OCI-LY1 (cell line): ENCODE data around the gene EFCC1.

ENCODE experiments used
- H2AFZ ChIP-seq: fragments of 200-600 bp; sonication (generic), shearing (Covaris generic); 2 replicates; pipeline ENCODE4 v1.6.0; 2014; ENCODE audit warnings: antibody characterized with exemption, mild to moderate bottlenecking, low read length
- H3F3A ChIP-seq: fragments of 200-600 bp; sonication (generic), shearing (Covaris generic); 2 replicates; pipeline ENCODE4 v1.6.0; 2014; ENCODE audit warnings: mild to moderate bottlenecking, antibody characterized with exemption, low read length, moderate library complexity; ENCODE audit not compliant: insufficient read depth
- H3K27ac ChIP-seq: fragments of 200-600 bp; sonication (generic); 2 replicates; pipeline ENCODE4 v1.5.1; 2014; ENCODE audit warnings: low read length, mixed run types, mild to moderate bottlenecking, low read depth; ENCODE audit not compliant: poor library complexity, severe bottlenecking
- H3K27me3 ChIP-seq: fragments of 200-600 bp; sonication (generic); 2 replicates; pipeline ENCODE4 v1.6.0; 2014; ENCODE audit warnings: antibody characterized with exemption, mild to moderate bottlenecking, low read length, moderate library complexity; ENCODE audit not compliant: insufficient read depth
- H3K36me3 ChIP-seq: fragments of 200-600 bp; sonication (generic); 2 replicates; pipeline ENCODE4 v1.6.1; 2014; ENCODE audit warnings: mild to moderate bottlenecking, antibody characterized with exemption, low read length, moderate library complexity, mixed read lengths; ENCODE audit not compliant: insufficient read depth
- H3K4me1 ChIP-seq: fragments of 200-600 bp; sonication (generic); 2 replicates; pipeline ENCODE4 v1.5.1; 2014; ENCODE audit warnings: mild to moderate bottlenecking, low read length, moderate library complexity; ENCODE audit not compliant: insufficient read depth, severe bottlenecking
- H3K4me2 ChIP-seq: fragments of 200-600 bp; sonication (generic), shearing (Covaris generic); 2 replicates; pipeline ENCODE4 v1.6.1; 2014; ENCODE audit warnings: low read length
- H3K4me3 ChIP-seq: fragments of 200-600 bp; sonication (generic); 2 replicates; pipeline ENCODE4 v1.5.1; 2014; ENCODE audit warnings: low read length, low read depth, mild to moderate bottlenecking, mixed read lengths; ENCODE audit not compliant: poor library complexity, severe bottlenecking
- H3K79me2 ChIP-seq: fragments of 200-600 bp; shearing (Covaris generic); 2 replicates; pipeline ENCODE4 v1.6.1; 2016; ENCODE audit warnings: mixed run types, low read length, mixed read lengths; ENCODE audit not compliant: insufficient read depth
- H3K9ac ChIP-seq: fragments of 200-600 bp; sonication (generic), shearing (Covaris generic); 2 replicates; pipeline ENCODE4 v1.6.1; 2014; ENCODE audit warnings: mild to moderate bottlenecking, low read length, mixed read lengths
- H3K9me2 ChIP-seq: fragments of 200-600 bp; sonication (generic), shearing (Covaris generic); 2 replicates; pipeline ENCODE4 v1.6.1; 2014; ENCODE audit warnings: low read depth, mild to moderate bottlenecking, low read length, mixed read lengths
- H3K9me3 ChIP-seq: fragments of 200-600 bp; shearing (Covaris generic); 2 replicates; pipeline ENCODE4 v1.6.1; 2014; ENCODE audit warnings: low read length, mixed read lengths
- H4K20me1 ChIP-seq: fragments of 200-600 bp; sonication (generic), shearing (Covaris generic); 2 replicates; pipeline ENCODE4 v1.6.0; 2016; ENCODE audit warnings: mild to moderate bottlenecking, low read length; ENCODE audit not compliant: insufficient read depth
- EZH2 ChIP-seq: fragments of 200-600 bp; sonication (generic), shearing (Covaris generic); IDR thresholded peaks from 2 replicates; pipeline ENCODE4 v1.8.0; 2017; ENCODE audit warnings: borderline replicate concordance, mixed run types, mild to moderate bottlenecking, antibody characterized with exemption, low read length, moderate library complexity, mixed read lengths
- TF ChIP-seq, protein P1 (sequence below): fragments of 200-600 bp; sonication (generic), shearing (Covaris generic); IDR thresholded peaks from 2 replicates; pipeline ENCODE4 v1.5.1; 2017; ENCODE audit warnings: mild to moderate bottlenecking, antibody characterized with exemption, low read length, moderate library complexity, mixed read lengths

The EFCC1 gene

DNA sequence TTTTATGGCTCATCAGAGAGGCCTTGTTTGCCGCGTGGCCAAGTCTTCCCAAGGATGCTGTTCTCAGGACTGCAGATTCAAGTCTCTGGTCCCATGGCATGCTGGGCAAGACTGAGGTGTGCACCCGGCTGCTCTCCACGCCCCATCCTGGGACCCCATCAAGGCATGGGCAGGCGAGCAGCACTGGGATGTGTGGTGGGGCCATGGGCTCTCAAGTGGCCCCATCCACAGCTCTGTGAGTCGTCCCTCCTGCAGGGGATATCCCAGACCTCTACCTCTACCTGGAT, 46.4 kb downstream of the EFCC1 start:
- H3K4me2 ChIP-seq = no peak overlapping the region
- peaks cover 9% of the 10 kb centered on the region for H3K9me3 ChIP-seq
- no peak for TF ChIP-seq EZH2
- TF ChIP-seq, protein P1, sequence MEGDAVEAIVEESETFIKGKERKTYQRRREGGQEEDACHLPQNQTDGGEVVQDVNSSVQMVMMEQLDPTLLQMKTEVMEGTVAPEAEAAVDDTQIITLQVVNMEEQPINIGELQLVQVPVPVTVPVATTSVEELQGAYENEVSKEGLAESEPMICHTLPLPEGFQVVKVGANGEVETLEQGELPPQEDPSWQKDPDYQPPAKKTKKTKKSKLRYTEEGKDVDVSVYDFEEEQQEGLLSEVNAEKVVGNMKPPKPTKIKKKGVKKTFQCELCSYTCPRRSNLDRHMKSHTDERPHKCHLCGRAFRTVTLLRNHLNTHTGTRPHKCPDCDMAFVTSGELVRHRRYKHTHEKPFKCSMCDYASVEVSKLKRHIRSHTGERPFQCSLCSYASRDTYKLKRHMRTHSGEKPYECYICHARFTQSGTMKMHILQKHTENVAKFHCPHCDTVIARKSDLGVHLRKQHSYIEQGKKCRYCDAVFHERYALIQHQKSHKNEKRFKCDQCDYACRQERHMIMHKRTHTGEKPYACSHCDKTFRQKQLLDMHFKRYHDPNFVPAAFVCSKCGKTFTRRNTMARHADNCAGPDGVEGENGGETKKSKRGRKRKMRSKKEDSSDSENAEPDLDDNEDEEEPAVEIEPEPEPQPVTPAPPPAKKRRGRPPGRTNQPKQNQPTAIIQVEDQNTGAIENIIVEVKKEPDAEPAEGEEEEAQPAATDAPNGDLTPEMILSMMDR = no peak
- H3K4me1 ChIP-seq = no peaks in the 10 kb centered on the region
- H3K9me2 ChIP-seq = no peaks in the 10 kb centered on the region
- H3K27ac ChIP-seq = no peak overlapping the region
- H3K4me3 ChIP-seq = no peak overlapping the region
- H3K27me3 ChIP-seq = peaks cover 9% of the 10 kb centered on the region; the same call in 1 of the 2 replicates
- no peaks in the 10 kb centered on the region; the same call in 1 of the 2 replicates for H3K36me3 ChIP-seq
- no peaks in the 10 kb centered on the region for H3K79me2 ChIP-seq
- H3F3A ChIP-seq = no peaks in the 10 kb centered on the region
- H2AFZ ChIP-seq = no peak overlapping the region
- H3K9ac ChIP-seq = no peak overlapping the region
- no peaks in the 10 kb centered on the region for H4K20me1 ChIP-seq

DNA sequence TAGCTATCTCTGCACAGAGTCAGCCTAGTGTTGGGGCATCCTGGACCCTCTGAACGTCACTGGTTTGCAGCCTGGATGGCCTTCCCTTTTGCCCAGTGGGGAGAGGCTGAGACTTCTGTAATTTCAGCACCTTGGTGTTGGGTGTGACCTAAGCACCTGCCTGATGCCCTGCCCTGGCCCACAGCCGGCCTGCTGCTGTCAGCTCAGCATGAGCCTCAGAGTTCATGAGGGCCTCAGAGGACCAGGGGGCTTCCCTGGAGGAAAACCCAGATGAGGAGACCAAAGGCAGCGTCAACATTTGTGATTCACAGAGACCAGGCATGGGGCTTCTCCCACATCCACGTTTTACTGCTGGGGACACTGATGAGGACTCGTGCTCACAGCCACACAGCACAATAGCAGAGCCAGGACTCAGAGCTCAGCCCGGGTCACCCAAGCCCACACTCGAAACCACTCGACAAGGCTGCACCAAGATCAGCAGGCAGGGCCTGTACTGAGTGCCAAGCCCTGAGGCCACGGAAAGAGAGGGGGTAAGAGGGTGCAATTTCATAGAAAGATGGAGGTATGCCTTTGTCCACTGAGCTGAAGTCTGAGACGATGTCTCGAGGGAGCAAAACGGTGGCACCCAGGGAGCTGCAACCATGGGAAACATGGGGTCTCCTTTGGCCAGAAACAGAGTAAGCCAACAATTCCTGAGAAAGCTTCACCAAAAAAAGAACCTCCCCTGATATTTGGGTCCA, 49.6 kb downstream of the EFCC1 start:
- TF ChIP-seq, protein P1 = no peak
- TF ChIP-seq EZH2 = no peak
- no peaks in the 10 kb centered on the region for H3K79me2 ChIP-seq
- H3K4me3 ChIP-seq = no peak overlapping the region
- no peaks in the 10 kb centered on the region for H3F3A ChIP-seq
- H3K4me1 ChIP-seq = peaks cover 4% of the 10 kb centered on the region
- no peaks in the 10 kb centered on the region for H4K20me1 ChIP-seq
- peaks cover 9% of the 10 kb centered on the region for H3K9me3 ChIP-seq
- H3K4me2 ChIP-seq = no peak overlapping the region
- no peak overlapping the region for H2AFZ ChIP-seq
- no peaks in the 10 kb centered on the region for H3K9me2 ChIP-seq
- H3K27ac ChIP-seq = no peak overlapping the region
- peaks cover 9% of the 10 kb centered on the region; the same call in 1 of the 2 replicates for H3K27me3 ChIP-seq
- no peaks in the 10 kb centered on the region; the same call in 1 of the 2 replicates for H3K36me3 ChIP-seq
- H3K9ac ChIP-seq = no peak overlapping the region

DNA sequence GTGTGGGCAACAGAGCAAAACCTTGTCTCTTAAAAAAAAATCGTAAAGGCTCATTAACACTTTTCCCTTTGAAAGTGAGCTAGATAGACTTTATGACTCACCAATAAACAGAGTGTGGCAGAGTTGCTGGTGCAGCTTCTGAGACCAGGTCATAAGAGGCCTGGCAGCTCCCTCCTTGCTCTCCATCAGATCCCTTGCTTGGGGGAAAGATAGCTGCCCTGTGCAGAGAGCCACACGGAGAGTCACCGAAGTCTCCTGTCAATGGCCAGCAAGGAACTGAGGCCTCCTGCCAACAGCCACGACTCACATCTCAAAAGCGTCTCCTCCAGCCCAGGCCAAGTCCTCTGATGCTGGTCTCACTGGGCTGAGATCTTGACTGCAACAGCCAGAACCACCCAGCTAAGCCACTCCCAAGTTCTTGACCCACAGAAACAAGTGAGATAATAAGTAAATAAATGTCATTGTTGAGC, 50.8 kb downstream of the EFCC1 start:
- Histone ChIP-seq H3F3A (no peaks in the 10 kb centered on the region), H3K9ac (no peak overlapping the region), H3K27me3 (peaks cover 9% of the 10 kb centered on the region; the same call in 1 of the 2 replicates), H3K27ac (no peak overlapping the region), H3K4me1 (peaks cover 4% of the 10 kb centered on the region), H3K79me2 (no peaks in the 10 kb centered on the region), H3K4me2 (no peak overlapping the region), H3K4me3 (no peak overlapping the region), H3K9me3 (peaks cover 9% of the 10 kb centered on the region), H2AFZ (no peak overlapping the region), H3K36me3 (no peaks in the 10 kb centered on the region; the same call in 1 of the 2 replicates), H3K9me2 (no peaks in the 10 kb centered on the region), H4K20me1 (no peaks in the 10 kb centered on the region)
- TF ChIP-seq, protein P1 = no peak
- no peak for TF ChIP-seq EZH2
